Neural progenitor cell (in vitro differentiated cells): Measurements from ENCODE around the gene MYO1F. TPM values are rescaled to one million over a fixed set of nuclear protein-coding genes. Genes with fewer than 3 reads are reported as not detected.

ENCODE experiments used
- DNase-seq: peaks from one replicate; pipeline ENCODE4 v3.0.0-alpha.2; 2016; ENCODE audit warnings: low spot score
- H2AFZ ChIP-seq: fragments of 200-600 bp; sonication (generic); replicated peaks from 2 replicates; pipeline ENCODE4 v1.6.1; 2016; ENCODE audit warnings: antibody characterized with exemption
- H3F3A ChIP-seq: fragments of 200-600 bp; sonication (generic); 2 replicates; pipeline ENCODE4 v1.6.1; 2016; ENCODE audit warnings: antibody characterized with exemption, low read depth
- H3K27ac ChIP-seq: fragments of 200-600 bp; sonication (generic); 2 replicates; pipeline ENCODE4 v1.5.1; 2016; ENCODE audit warnings: mild to moderate bottlenecking
- H3K27me3 ChIP-seq: fragments of 200-600 bp; sonication (generic); 2 replicates; pipeline ENCODE4 v1.6.1; 2016; ENCODE audit warnings: mild to moderate bottlenecking, moderate library complexity
- H3K36me3 ChIP-seq: fragments of 200-600 bp; sonication (generic); 2 replicates; pipeline ENCODE4 v1.5.1; 2016
- H3K4me1 ChIP-seq: fragments of 200-600 bp; sonication (generic); 2 replicates; pipeline ENCODE4 v1.6.1; 2016; ENCODE audit warnings: mixed run types
- H3K4me2 ChIP-seq: fragments of 200-600 bp; sonication (generic); 2 replicates; pipeline ENCODE4 v1.6.1; 2016
- H3K4me3 ChIP-seq: fragments of 200-600 bp; sonication (generic); 2 replicates; pipeline ENCODE4 v1.5.1; 2016
- H3K79me2 ChIP-seq: fragments of 200-600 bp; sonication (generic); 2 replicates; pipeline ENCODE4 v1.6.1; 2016; ENCODE audit warnings: low read depth
- H3K9ac ChIP-seq: fragments of 200-600 bp; sonication (generic); 2 replicates; pipeline ENCODE4 v1.6.1; 2016
- H3K9me3 ChIP-seq: fragments of 200-600 bp; sonication (generic); 2 replicates; pipeline ENCODE4 v1.5.1; 2016; ENCODE audit warnings: low read depth
- H4K20me1 ChIP-seq: fragments of 200-600 bp; sonication (generic); 2 replicates; pipeline ENCODE4 v1.6.1; 2016; ENCODE audit warnings: low read depth
- H3K27ac Mint-ChIP-seq: 3 replicates; pipeline ENCODE4 v1.8.0; 2021; ENCODE audit warnings: mixed read lengths
- H3K27me3 Mint-ChIP-seq: 2 replicates; pipeline ENCODE4 v1.8.0; 2022; ENCODE audit warnings: low read depth, mild to moderate bottlenecking, inconsistent platforms, moderate library complexity, mixed read lengths; ENCODE audit not compliant: insufficient read depth
- H3K36me3 Mint-ChIP-seq: 3 replicates; pipeline ENCODE4 v1.8.0; 2021; ENCODE audit warnings: mixed read lengths
- H3K4me1 Mint-ChIP-seq: 3 replicates; pipeline ENCODE4 v1.8.0; 2021; ENCODE audit warnings: mixed read lengths
- H3K4me3 Mint-ChIP-seq: 3 replicates; pipeline ENCODE4 v1.8.0; 2021; ENCODE audit warnings: mild to moderate bottlenecking, moderate library complexity, mixed read lengths
- H3K9me3 Mint-ChIP-seq: 3 replicates; pipeline ENCODE4 v1.8.0; 2020; ENCODE audit warnings: mixed read lengths
- CTCF ChIP-seq: fragments of 200-600 bp; sonication (generic); IDR thresholded peaks from 2 replicates; pipeline ENCODE4 v1.5.1; 2017; ENCODE audit warnings: antibody characterized with exemption, mild to moderate bottlenecking
- EZH2 ChIP-seq: fragments of 200-600 bp; sonication (generic); IDR thresholded peaks from 2 replicates; pipeline ENCODE4 v1.6.1; 2017; ENCODE audit warnings: antibody characterized with exemption, mild to moderate bottlenecking, moderate library complexity
- EZH2phosphoT487 ChIP-seq: fragments of 200-600 bp; sonication (generic); IDR thresholded peaks from 2 replicates; pipeline ENCODE4 v1.6.1; 2017; ENCODE audit warnings: antibody characterized with exemption
- total RNA-seq: library from RNA; depleted of rRNA; stranded (reverse); fragments of >200 nt; gene quantifications from 2 replicates; pipeline ENCODE4 v1.2.3, GENCODE V29; 2015; ENCODE audit warnings: low replicate concordance

MYO1F gene
- total RNA-seq, 1 donor from 2014 or later, result 0.15 TPM

DNA sequence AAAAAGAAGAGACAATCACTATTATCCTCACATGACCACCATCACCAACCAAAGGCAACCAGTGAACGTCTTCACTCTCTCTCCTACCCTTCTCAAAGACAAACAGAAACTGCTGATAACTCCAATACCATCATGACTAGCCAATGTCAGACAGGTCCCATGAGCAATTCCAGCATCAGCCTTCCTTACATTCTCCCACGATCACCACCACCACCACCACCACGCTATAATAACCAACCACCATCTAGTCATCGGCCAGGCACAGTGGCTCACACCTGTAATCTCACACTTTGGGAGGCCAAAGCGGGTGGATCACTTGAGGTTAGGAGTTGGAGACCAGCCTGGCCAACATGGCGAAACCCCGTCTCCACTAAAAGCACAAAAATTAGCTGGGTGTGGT lies 3.9 kb downstream of the MYO1F start:
- no peak for TF ChIP-seq EZH2
- no peak for TF ChIP-seq CTCF
- TF ChIP-seq EZH2phosphoT487, result no peak
- H3K27me3 ChIP-seq, result no peaks in the 10 kb centered on the region
- H3K79me2 ChIP-seq, result no peaks in the 10 kb centered on the region
- no peaks in the 10 kb centered on the region for H3K36me3 ChIP-seq
- peaks cover 9% of the 10 kb centered on the region for H3K27me3 Mint-ChIP-seq
- no peak overlapping the region for H3K4me3 Mint-ChIP-seq
- H3K9me3 Mint-ChIP-seq, result no peaks in the 10 kb centered on the region
- no peak overlapping the region for H3K27ac ChIP-seq
- no peaks in the 10 kb centered on the region for H3K36me3 Mint-ChIP-seq
- no peak overlapping the region for H3K9ac ChIP-seq
- DNase-seq, result no peak
- no peak overlapping the region for H3K27ac Mint-ChIP-seq
- H3K9me3 ChIP-seq, result no peaks in the 10 kb centered on the region
- peaks cover 11% of the 10 kb centered on the region for H3K4me1 Mint-ChIP-seq
- H3K4me2 ChIP-seq, result no peak overlapping the region
- H3K4me1 ChIP-seq, result peaks cover 5% of the 10 kb centered on the region
- no peak overlapping the region for H3K4me3 ChIP-seq
- no peak overlapping the region for H2AFZ ChIP-seq
- no peaks in the 10 kb centered on the region for H4K20me1 ChIP-seq
- H3F3A ChIP-seq, result no peaks in the 10 kb centered on the region

DNA sequence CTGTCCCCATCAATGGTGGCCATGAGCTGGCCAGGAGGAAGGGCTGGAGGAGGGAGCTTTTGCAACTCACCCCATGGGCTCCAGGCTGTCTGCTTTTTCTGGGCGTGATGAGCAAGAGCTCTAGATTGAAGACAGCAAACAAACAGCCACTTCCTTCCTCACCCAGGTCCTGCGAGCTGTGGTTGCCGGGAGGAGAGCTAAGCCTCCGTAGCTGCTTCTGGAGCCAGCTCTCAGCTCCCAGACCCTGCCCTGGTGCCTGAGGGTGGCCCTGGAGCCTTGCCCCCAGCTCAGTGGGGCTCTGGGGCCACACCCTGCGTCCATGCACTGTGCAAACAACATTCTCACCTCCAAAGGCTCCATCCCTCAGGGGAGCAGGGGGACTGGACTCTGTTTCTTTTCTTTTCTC lies 6.2 kb downstream of the MYO1F start:
- Histone ChIP-seq H3K79me2 (no peaks in the 10 kb centered on the region), H3K4me3 (no peak overlapping the region), H2AFZ (no peak overlapping the region), H3K27me3 (no peaks in the 10 kb centered on the region), H3F3A (no peaks in the 10 kb centered on the region), H3K27ac (no peak overlapping the region), H3K4me1 (peaks cover 5% of the 10 kb centered on the region), H3K9ac (no peak overlapping the region), H3K36me3 (no peaks in the 10 kb centered on the region), H3K9me3 (no peaks in the 10 kb centered on the region), H3K4me2 (no peak overlapping the region), H4K20me1 (no peaks in the 10 kb centered on the region)
- peaks cover 6% of the 10 kb centered on the region for H3K27me3 Mint-ChIP-seq
- H3K9me3 Mint-ChIP-seq, result no peaks in the 10 kb centered on the region
- TF ChIP-seq CTCF (no peak), EZH2phosphoT487 (no peak), EZH2 (no peak)
- no peak for DNase-seq
- H3K27ac Mint-ChIP-seq, result no peak overlapping the region
- H3K4me1 Mint-ChIP-seq, result peaks cover 5% of the 10 kb centered on the region
- no peak overlapping the region for H3K4me3 Mint-ChIP-seq
- H3K36me3 Mint-ChIP-seq, result no peaks in the 10 kb centered on the region

DNA sequence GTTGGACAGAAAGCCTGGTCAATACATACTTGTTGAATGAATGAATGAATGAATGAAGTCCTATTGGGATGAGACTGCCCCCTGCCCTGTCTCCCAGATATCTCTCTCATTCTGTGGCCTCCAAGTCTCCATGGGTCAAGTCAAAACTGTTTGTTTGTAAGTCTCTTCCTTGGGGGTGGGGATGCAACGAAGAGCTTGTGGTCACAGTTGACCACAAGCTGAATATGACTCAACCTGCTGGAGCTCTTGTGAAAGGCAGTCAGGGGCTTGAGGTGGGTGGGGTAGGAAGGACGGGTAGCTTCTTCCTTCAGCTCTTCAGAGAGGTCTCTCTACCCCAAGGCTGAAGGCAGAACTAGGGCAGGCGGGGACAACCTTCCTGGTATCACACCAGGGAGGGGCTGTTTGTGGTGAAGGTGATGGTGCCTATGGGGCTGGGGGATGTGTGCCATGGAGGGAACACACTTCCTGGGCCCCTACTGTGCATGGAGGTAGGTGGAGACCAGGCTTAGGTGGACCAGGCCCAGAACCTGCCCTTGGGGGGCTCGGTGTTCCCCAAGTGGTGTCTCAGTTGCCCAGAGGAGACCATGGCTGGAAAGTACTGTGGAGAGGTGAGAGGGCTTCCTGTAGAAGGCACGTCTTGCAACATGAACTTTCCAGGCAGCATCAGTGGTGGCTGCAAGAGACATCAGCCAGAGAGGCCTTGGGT lies 8.0 kb downstream of the MYO1F start:
- DNase-seq, result no peak

More for the DNA sequence above, 8.0 kb downstream of the MYO1F start:
- Mint-ChIP-seq H3K4me1 (no peaks in the 10 kb centered on the region), H3K36me3 (no peaks in the 10 kb centered on the region), H3K27ac (no peak overlapping the region), H3K4me3 (no peak overlapping the region), H3K9me3 (no peaks in the 10 kb centered on the region), H3K27me3 (peaks cover 6% of the 10 kb centered on the region)
- no peak for TF ChIP-seq EZH2
- no peak for TF ChIP-seq EZH2phosphoT487
- TF ChIP-seq CTCF, result no peak
- Histone ChIP-seq H3K9me3 (no peaks in the 10 kb centered on the region), H3K4me2 (no peak overlapping the region), H3K27me3 (no peaks in the 10 kb centered on the region), H4K20me1 (no peaks in the 10 kb centered on the region), H2AFZ (no peak overlapping the region), H3K27ac (no peak overlapping the region), H3K4me1 (no peaks in the 10 kb centered on the region), H3K79me2 (no peaks in the 10 kb centered on the region), H3F3A (no peaks in the 10 kb centered on the region), H3K9ac (no peak overlapping the region), H3K36me3 (no peaks in the 10 kb centered on the region), H3K4me3 (no peak overlapping the region)
